GM23248 (cell line): Measurements from ENCODE around the gene MFRP. TPM values are rescaled to one million over a fixed set of nuclear protein-coding genes. Genes with fewer than 3 reads are reported as not detected.

Experiments used
- DNase-seq: peaks from one replicate; pipeline ENCODE4 v3.0.0-alpha.2; 2015
- H2AFZ ChIP-seq: fragments of 200-600 bp; sonication (generic); 2 replicates; pipeline ENCODE4 v1.6.1; 2016; ENCODE audit warnings: antibody characterized with exemption
- H3F3A ChIP-seq: fragments of 200-600 bp; sonication (generic); 2 replicates; pipeline ENCODE4 v1.6.1; 2016; ENCODE audit warnings: mild to moderate bottlenecking, antibody characterized with exemption, mixed run types; ENCODE audit not compliant: insufficient read depth
- H3K27ac ChIP-seq: fragments of 200-600 bp; sonication (generic); 2 replicates; pipeline ENCODE4 v1.5.1; 2016; ENCODE audit warnings: mild to moderate bottlenecking
- H3K27me3 ChIP-seq: fragments of 200-600 bp; sonication (generic); replicated peaks from 2 replicates; pipeline ENCODE4 v1.6.1; 2016; ENCODE audit warnings: mild to moderate bottlenecking; ENCODE audit not compliant: insufficient read depth
- H3K36me3 ChIP-seq: fragments of 200-600 bp; sonication (generic); 2 replicates; pipeline ENCODE4 v1.6.1; 2016; ENCODE audit warnings: low read depth, mild to moderate bottlenecking
- H3K4me1 ChIP-seq: fragments of 200-600 bp; sonication (generic); 2 replicates; pipeline ENCODE4 v1.6.1; 2016; ENCODE audit warnings: mild to moderate bottlenecking; ENCODE audit not compliant: insufficient read depth
- H3K4me2 ChIP-seq: fragments of 200-600 bp; sonication (generic); one replicate; pipeline ENCODE4 v1.6.1; 2016; ENCODE audit warnings: mild to moderate bottlenecking; ENCODE audit not compliant: unreplicated experiment
- H3K4me3 ChIP-seq: fragments of 200-600 bp; sonication (generic); 2 replicates; pipeline ENCODE4 v1.5.1; 2016; ENCODE audit warnings: mild to moderate bottlenecking
- H3K79me2 ChIP-seq: fragments of 200-600 bp; sonication (generic); 2 replicates; pipeline ENCODE4 v1.6.1; 2016; ENCODE audit warnings: mild to moderate bottlenecking; ENCODE audit not compliant: insufficient read depth
- H3K9ac ChIP-seq: fragments of 200-600 bp; sonication (generic); 2 replicates; pipeline ENCODE4 v1.6.1; 2016; ENCODE audit warnings: mild to moderate bottlenecking
- H3K9me2 ChIP-seq: fragments of 200-600 bp; sonication (generic); 2 replicates; pipeline ENCODE4 v1.6.1; 2016; ENCODE audit warnings: mixed run types, mild to moderate bottlenecking, moderate library complexity; ENCODE audit not compliant: insufficient read depth
- H3K9me3 ChIP-seq: fragments of 200-600 bp; sonication (generic); one replicate; pipeline ENCODE4 v1.6.1; 2017; ENCODE audit warnings: low read depth
- H4K20me1 ChIP-seq: fragments of 200-600 bp; sonication (generic); 2 replicates; pipeline ENCODE4 v1.6.0; 2016; ENCODE audit not compliant: insufficient read depth
- EZH2 ChIP-seq: fragments of 200-600 bp; sonication (generic); IDR thresholded peaks from 2 replicates; pipeline ENCODE4 v1.6.1; 2018; ENCODE audit warnings: antibody characterized with exemption, mild to moderate bottlenecking; ENCODE audit not compliant: insufficient read depth, poor library complexity, severe bottlenecking
- EZH2phosphoT487 ChIP-seq: fragments of 200-600 bp; sonication (generic); IDR thresholded peaks from 2 replicates; pipeline ENCODE4 v1.6.1; 2018; ENCODE audit warnings: antibody characterized with exemption, moderate library complexity, mild to moderate bottlenecking, low read depth; ENCODE audit not compliant: insufficient read depth
- WGBS, 2 experiments: methylation state at CpG; one replicate each; pipeline ENCODE4 v1.1.6; 2015 to 2017; ENCODE audit warnings: low lambda C conversion rate in 2 of 2, low coverage in 1 of 2; ENCODE audit errors: missing lambda C conversion rate in 2 of 2; 5-methylcytosine and 5-hydroxymethylcytosine counted together
- in situ Hi-C: fragments of 300-500 bp; cut with MboI; formaldehyde crosslinking; loops from 2 replicates; pipeline ENCODE4 v1.15.0; 2020
- polyA plus RNA-seq: library from polyadenylated mRNA; unstranded; fragments of >200 nt; fragmentation: Nextera tagmentation; extraction: Ambion mirVana; gene quantifications from 2 replicates; pipeline ENCODE4 v1.2.1, GENCODE V29; 2016
- total RNA-seq: library from RNA; depleted of rRNA; stranded (reverse); fragments of >200 nt; shearing (Covaris generic); gene quantifications from 2 replicates; pipeline ENCODE4 v1.2.3, GENCODE V29; 2014

Gene MFRP
- total and polyA plus RNA-seq, 2 experiments from 2014 or later, result not detected

- Histone ChIP-seq H3F3A (0 out of 2 replicates have a peak, but pooled peaks cover 17% of the 10 kb centered on the region), H3K4me3 (no peak overlapping the region), H3K79me2 (no peaks in the 10 kb centered on the region), H4K20me1 (no peaks in the 10 kb centered on the region), H3K9ac (no peak overlapping the region), H3K27ac (0 out of 2 replicates have a peak overlapping the region, but pooled peaks have one; percentile 19), H3K4me2 (no peak overlapping the region), H3K9me2 (no peaks in the 10 kb centered on the region), H3K36me3 (peaks cover 24% of the 10 kb centered on the region), H3K27me3 (no peaks in the 10 kb centered on the region), H3K4me1 (peaks cover 8% of the 10 kb centered on the region; the same call in 1 of the 2 replicates), H2AFZ (no peak overlapping the region), H3K9me3 (no peaks in the 10 kb centered on the region)
- no peak for DNase-seq
- WGBS, 2 experiments, result 95 to 100% methylated on average over 7 of the region's 7 CpGs
- in situ Hi-C loops, result no loop called here
- TF ChIP-seq EZH2, result no peak
- no peak for TF ChIP-seq EZH2phosphoT487
Measured at GRCh38 chr11:119305556-119306372, 40.7 kb downstream of the MFRP start.

DNA sequence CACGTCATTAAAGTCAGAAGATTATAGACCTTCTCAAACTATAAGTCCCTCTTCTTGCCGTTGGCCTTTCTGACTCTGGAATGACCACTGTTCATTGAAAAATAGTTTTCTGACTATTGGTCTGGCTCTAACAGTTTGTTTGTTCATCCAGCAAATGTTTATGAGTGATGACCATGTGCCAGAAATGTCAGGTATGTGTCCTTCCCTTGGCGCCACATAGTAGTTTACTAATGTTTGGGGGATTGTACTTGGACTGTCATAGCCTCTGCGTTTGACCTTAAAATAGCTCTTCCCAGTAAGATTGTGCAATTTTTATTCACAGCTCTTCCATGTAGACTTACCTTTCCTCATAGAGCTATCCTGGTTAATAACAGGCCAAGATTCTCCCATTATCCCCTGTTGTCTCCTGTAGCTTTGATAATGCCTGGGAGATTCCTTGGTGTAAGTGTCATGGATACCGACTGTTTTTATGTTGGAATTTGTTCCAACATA, 43.2 kb downstream of the MFRP start:
- H3F3A ChIP-seq, result 0 out of 2 replicates have a peak, but pooled peaks cover 17% of the 10 kb centered on the region
- in situ Hi-C loops, result no loop called here
- peaks cover 8% of the 10 kb centered on the region; the same call in 1 of the 2 replicates for H3K4me1 ChIP-seq
- no peaks in the 10 kb centered on the region for H4K20me1 ChIP-seq
- H3K27ac ChIP-seq, result no peak overlapping the region
- H3K4me3 ChIP-seq, result no peak overlapping the region
- H3K9me2 ChIP-seq, result no peaks in the 10 kb centered on the region
- no peak overlapping the region for H2AFZ ChIP-seq
- H3K36me3 ChIP-seq, result peaks cover 45% of the 10 kb centered on the region
- no peaks in the 10 kb centered on the region for H3K79me2 ChIP-seq
- H3K4me2 ChIP-seq, result no peak overlapping the region
- no peak for TF ChIP-seq EZH2
- TF ChIP-seq EZH2phosphoT487, result no peak
- H3K27me3 ChIP-seq, result no peaks in the 10 kb centered on the region
- DNase-seq, result no peak
- H3K9me3 ChIP-seq, result no peaks in the 10 kb centered on the region
- H3K9ac ChIP-seq, result no peak overlapping the region
- 84 to 87% methylated on average over 5 of the region's 5 CpGs for WGBS, 2 experiments

GRCh38 chr11:119300198-119300964, 46.1 kb downstream of the MFRP start:
- H3K36me3 ChIP-seq, result peaks cover 58% of the 10 kb centered on the region
- in situ Hi-C loops, result no loop called here
- H3K9me3 ChIP-seq, result no peaks in the 10 kb centered on the region
- H3K4me3 ChIP-seq, result no peak overlapping the region
- H2AFZ ChIP-seq, result no peak overlapping the region
- H3K9ac ChIP-seq, result no peak overlapping the region
- H3K9me2 ChIP-seq, result no peaks in the 10 kb centered on the region
- no peak for TF ChIP-seq EZH2
- TF ChIP-seq EZH2phosphoT487, result no peak
- no peak for DNase-seq
- no peaks in the 10 kb centered on the region for H3K27me3 ChIP-seq
- 88 to 90% methylated on average over 3 of the region's 3 CpGs for WGBS, 2 experiments
- H3K4me1 ChIP-seq, result no peaks in the 10 kb centered on the region
- no peak overlapping the region for H3K27ac ChIP-seq
- H3K79me2 ChIP-seq, result no peaks in the 10 kb centered on the region
- H3K4me2 ChIP-seq, result no peak overlapping the region
- 0 out of 2 replicates have a peak, but pooled peaks cover under 1% of the 10 kb centered on the region for H3F3A ChIP-seq
- no peaks in the 10 kb centered on the region for H4K20me1 ChIP-seq

GRCh38 chr11:119299416-119299815, 47.1 kb downstream of the MFRP start:
- H4K20me1 ChIP-seq, result no peaks in the 10 kb centered on the region
- in situ Hi-C loops, result no loop called here
- peaks cover 58% of the 10 kb centered on the region for H3K36me3 ChIP-seq
- no peaks in the 10 kb centered on the region for H3K79me2 ChIP-seq
- H3K4me1 ChIP-seq, result no peaks in the 10 kb centered on the region
- no peak overlapping the region for H3K27ac ChIP-seq
- TF ChIP-seq EZH2 (no peak), EZH2phosphoT487 (no peak)
- H2AFZ ChIP-seq, result no peak overlapping the region
- 95 to 98% methylated on average over 9 of the region's 9 CpGs for WGBS, 2 experiments
- H3K9me2 ChIP-seq, result no peaks in the 10 kb centered on the region
- H3K4me2 ChIP-seq, result no peak overlapping the region
- H3F3A ChIP-seq, result no peaks in the 10 kb centered on the region
- no peak overlapping the region for H3K9ac ChIP-seq
- no peaks in the 10 kb centered on the region for H3K27me3 ChIP-seq
- no peaks in the 10 kb centered on the region for H3K9me3 ChIP-seq
- DNase-seq, result no peak
- no peak overlapping the region for H3K4me3 ChIP-seq
